Prostate gland (tissue), 2 donors: Measurements from ENCODE around the gene NOL9. TPM values are rescaled to one million over a fixed set of nuclear protein-coding genes. Genes with fewer than 3 reads are reported as not detected.

Experiments used
- DNase-seq: peaks from one replicate; pipeline ENCODE4 v3.0.0-alpha.2; 2019; ENCODE audit warnings: low spot score
- H3K27ac ChIP-seq, 2 donors: fragments of 200-600 bp; sonication (generic); 2 replicates each; pipeline ENCODE4 v1.5.1; 2017 to 2019
- H3K27me3 ChIP-seq: fragments of 200-600 bp; sonication (generic); replicated peaks from 2 replicates; pipeline ENCODE4 v1.5.1; 2019; ENCODE audit not compliant: insufficient read depth
- H3K36me3 ChIP-seq, 2 donors: fragments of 200-600 bp; sonication (generic); 1 replicate in 1 of 2; 2 replicates in 1 of 2; pipeline versions ENCODE4 v1.5.1 to v1.8.1; 2017 to 2019
- H3K4me1 ChIP-seq: fragments of 200-600 bp; sonication (generic); replicated peaks from 2 replicates; pipeline ENCODE4 v1.5.1; 2019
- H3K4me3 ChIP-seq, 2 donors: fragments of 200-600 bp; sonication (generic); 2 replicates each; pipeline ENCODE4 v1.5.1; 2017 to 2019
- H3K9me3 ChIP-seq: fragments of 200-600 bp; sonication (generic); 2 replicates; pipeline ENCODE4 v1.5.1; 2017
- CTCF ChIP-seq, 4 experiments: fragments of 200-600 bp in 2 of 4; fragments of 450-650 bp in 2 of 4; sonication (generic) in 2 of 4; IDR thresholded peaks; 1 replicate in 3 of 4; 2 replicates in 1 of 4; pipeline ENCODE4 v1.5.1; 2016 to 2019; ENCODE audit warnings: antibody characterized with exemption in 4 of 4, mild to moderate bottlenecking in 2 of 4, moderate library complexity in 2 of 4
- POLR2A ChIP-seq: fragments of 450-650 bp; IDR thresholded peaks from one replicate; pipeline ENCODE4 v1.6.1; 2016; ENCODE audit warnings: antibody characterized with exemption, mild to moderate bottlenecking
- POLR2AphosphoS5 ChIP-seq: sonication (generic); formaldehyde crosslinking; IDR thresholded peaks from one replicate; pipeline ENCODE4 v1.6.1; 2017; ENCODE audit warnings: antibody characterized with exemption
- WGBS: methylation state at CpG from one replicate; pipeline ENCODE4 v1.1.5; 2018; 5-methylcytosine and 5-hydroxymethylcytosine counted together
- intact Hi-C: fragments of 100-400 bp; cut with DNase I; formaldehyde crosslinking; loops from one replicate; pipeline ENCODE4 v1.14.2; 2022
- small RNA-seq, 2 donors: library from RNA; depleted of rRNA; stranded (forward); fragments of <200 nt; gene quantifications; one replicate each; pipeline ENCODE3, GENCODE V24; 2016
- total RNA-seq, 2 donors: library from RNA; depleted of rRNA; stranded (reverse); fragments of >200 nt; gene quantifications; one replicate each; pipeline ENCODE4 v1.1.0, GENCODE V29; 2016

Gene NOL9
- total RNA-seq, 2 donors from 2014 or later = 15.7 to 20.9 TPM

DNA sequence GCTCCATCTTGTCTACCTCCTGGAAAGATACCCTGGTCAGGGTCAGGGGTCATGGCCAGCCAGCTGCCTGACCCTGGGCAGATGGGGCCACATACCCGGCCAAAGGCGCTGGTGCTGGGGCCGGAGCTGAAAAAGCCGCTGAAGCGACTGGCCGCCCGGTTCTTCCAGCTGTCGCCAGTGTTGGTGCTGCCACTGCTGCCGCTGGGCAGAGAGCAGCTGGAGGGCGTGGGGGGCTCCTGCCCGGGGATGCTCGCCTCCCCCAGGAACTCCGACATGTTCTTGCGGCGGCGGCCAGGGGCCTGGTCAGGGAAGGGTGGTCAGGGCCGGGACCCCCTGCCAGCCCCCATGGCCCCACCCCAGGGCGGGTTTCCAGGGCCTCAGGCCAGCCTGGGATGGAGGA lies 81.2 kb downstream of the NOL9 start:
- Histone ChIP-seq H3K27me3 (no peaks in the 10 kb centered on the region), H3K9me3 (no peaks in the 10 kb centered on the region), H3K4me1 (no peaks in the 10 kb centered on the region), H3K4me3 (no peak overlapping the region), H3K36me3 (no peaks in the 10 kb centered on the region), H3K27ac (no peak overlapping the region)
- TF ChIP-seq POLR2A = no peak
- no peak for TF ChIP-seq CTCF (IDR thresholded peaks at IDR 0.05)
- intact Hi-C loops = no loop called here
- DNase-seq = no peak
- 94% methylated on average over 5 of the region's 18 CpGs for WGBS

- intact Hi-C loops = no loop called here
These were observed 81.9 kb downstream of the NOL9 start for GRCh38 chr1:6472391-6472790.

GRCh38 chr1:6471970-6472368 lies 82.3 kb downstream of the NOL9 start:
- no peak overlapping the region for H3K4me3 ChIP-seq
- WGBS = 64% methylated on average over 7 of the region's 7 CpGs
- TF ChIP-seq POLR2A = no peak
- peak; percentile 30 for TF ChIP-seq POLR2AphosphoS5
- TF ChIP-seq CTCF (IDR thresholded peaks at IDR 0.05) = no peak
- H3K27me3 ChIP-seq = no peaks in the 10 kb centered on the region
- intact Hi-C loops = no loop called here
- H3K4me1 ChIP-seq = no peaks in the 10 kb centered on the region
- peak; percentile 35 for DNase-seq
- no peaks in the 10 kb centered on the region for H3K36me3 ChIP-seq
- H3K9me3 ChIP-seq = no peaks in the 10 kb centered on the region
- no peak overlapping the region for H3K27ac ChIP-seq

More at GRCh38 chr1:6472391-6472790, 81.9 kb downstream of the NOL9 start:
- H3K9me3 ChIP-seq = no peaks in the 10 kb centered on the region
- WGBS = 80% methylated on average over 10 of the region's 10 CpGs
- H3K36me3 ChIP-seq = no peaks in the 10 kb centered on the region
- DNase-seq = no peak
- H3K4me1 ChIP-seq = no peaks in the 10 kb centered on the region
- H3K27ac ChIP-seq = no peak overlapping the region
- TF ChIP-seq POLR2A (no peak), POLR2AphosphoS5 (no peak), CTCF (IDR thresholded peaks at IDR 0.05) (no peak)
- H3K27me3 ChIP-seq = no peaks in the 10 kb centered on the region
- no peak overlapping the region for H3K4me3 ChIP-seq

Small RNA genes within 50 kb of the gene (small RNA-seq; reads per million reads assigned to genes)
- gene RNU6-731P = 0 reads per million in 2 donors

Other genes starting within 250 kb of the NOL9 start
- gene ACOT7, start 160.7 kb downstream of the NOL9 start, total RNA-seq = 10 to 100 TPM; 16.9 to 24.9 TPM
- 10 to 100 TPM in 1 of 2 donors, 1 to 10 TPM in 1; 2.2 to 13.4 TPM for gene HES2, start 134.6 kb downstream of the NOL9 start, total RNA-seq
- gene ESPN, start 129.7 kb downstream of the NOL9 start, total RNA-seq = 100 to 1,000 TPM in 1 of 2 donors, 10 to 100 TPM in 1; 19.7 to 257 TPM
- 10 to 100 TPM; 15.2 to 22.7 TPM for gene TNFRSF25, start 88.3 kb downstream of the NOL9 start, total RNA-seq
- gene PLEKHG5, start 62.8 kb downstream of the NOL9 start, total RNA-seq = 10 to 100 TPM; 11.6 to 21.4 TPM
- gene TAS1R1, start 794 bp upstream of the NOL9 start, total RNA-seq = 1 to 10 TPM in 1 of 2 donors, not detected in 1; 1.5 TPM
- 10 to 100 TPM; 41.3 to 51.0 TPM for gene ZBTB48, start 25.5 kb upstream of the NOL9 start, total RNA-seq
- gene KLHL21, start 48.4 kb upstream of the NOL9 start, total RNA-seq = 100 to 1,000 TPM in 1 of 2 donors, 10 to 100 TPM in 1; 67.1 to 111 TPM
- 10 to 100 TPM; 13.8 to 79.2 TPM for gene PHF13, start 59.2 kb upstream of the NOL9 start, total RNA-seq
- gene THAP3, start 70.4 kb upstream of the NOL9 start, total RNA-seq = 10 to 100 TPM; 37.6 to 42.1 TPM
- 10 to 100 TPM; 32.9 to 52.8 TPM for gene DNAJC11, start 147.3 kb upstream of the NOL9 start, total RNA-seq
- gene CAMTA1, start 230.9 kb upstream of the NOL9 start, total RNA-seq = 100 to 1,000 TPM; 100 to 102 TPM